A549 (cell line): ENCODE measurements around the gene ADGRF3. TPM values are rescaled to one million over a fixed set of nuclear protein-coding genes. Genes with fewer than 3 reads are reported as not detected.

ENCODE experiments used
- ATAC-seq, 2 experiments: fragments of 200-7000 bp in 1 of 2; fragments of >200 bp in 1 of 2; cut with Nextera tagmentation in 1 of 2; cut with Tn5 transposase in 1 of 2; 3 replicates each; pipeline versions ENCODE4 v1.8.0 to v1.9.1; 2018 to 2020; ENCODE audit warnings: mild to moderate bottlenecking in 1 of 2, moderate library complexity in 1 of 2
- CTCF ChIA-PET: fragments of 300-600 bp; sonication (Branson Sonifier 250); formaldehyde crosslinking; extraction: SDS; loops from one replicate; lab custom pipeline; 2021; ENCODE audit warnings: antibody characterized with exemption, inconsistent platforms; lab: Yijun Ruan, JAX
- POLR2A ChIA-PET: fragments of 350-600 bp; formaldehyde crosslinking; extraction: SDS; loops from one replicate; lab custom pipeline; 2021; ENCODE audit warnings: antibody characterized with exemption, inconsistent platforms; lab: Yijun Ruan, JAX
- DNase-seq, 2 experiments: peaks; one replicate each; pipeline versions ENCODE4 v3.0.0 to v3.0.0-alpha.2; 2011 to 2016; ENCODE audit warnings: low read depth in 1 of 2, low spot score in 1 of 2
- FAIRE-seq: peaks from 2 replicates; lab custom pipeline; 2011; peaks lifted over from hg19 to GRCh38; lab: Jason Lieb, UNC
- H3K27ac ChIP-seq, 2 experiments: fragments of >200 bp; sonication (Bioruptor Twin); formaldehyde crosslinking; 3 replicates each; pipeline ENCODE4 v1.5.1; 2016 to 2017
- H3K4me1 ChIP-seq: fragments of >200 bp; sonication (Bioruptor Twin); formaldehyde crosslinking; 3 replicates; pipeline ENCODE4 v1.6.1; 2016
- H3K4me2 ChIP-seq: fragments of >200 bp; sonication (Bioruptor Twin); formaldehyde crosslinking; 3 replicates; pipeline ENCODE4 v1.6.1; 2016
- H3K4me3 ChIP-seq: fragments of >200 bp; sonication (Bioruptor Twin); formaldehyde crosslinking; 3 replicates; pipeline ENCODE4 v1.5.1; 2016
- H3K9me3 ChIP-seq: fragments of >200 bp; sonication (Bioruptor Twin); formaldehyde crosslinking; 3 replicates; pipeline ENCODE4 v1.6.1; 2016
- BCL3 ChIP-seq: fragments of >200 bp; sonication (Bioruptor Twin); formaldehyde crosslinking; IDR thresholded peaks from 3 replicates; pipeline ENCODE4 v1.6.1; 2016
- CBX8 ChIP-seq: fragments of 200-600 bp; sonication (generic); IDR thresholded peaks from 2 replicates; pipeline ENCODE4 v1.6.1; 2016
- CEBPB ChIP-seq, 2 experiments: fragments of >200 bp in 1 of 2; sonication (Bioruptor Twin) in 1 of 2; formaldehyde crosslinking in 1 of 2; IDR thresholded peaks; 2 replicates each; pipeline ENCODE4 v1.6.1; 2012 to 2016
- CHD4 ChIP-seq: fragments of 200-600 bp; sonication (generic); IDR thresholded peaks from 2 replicates; pipeline ENCODE4 v1.6.1; 2016; ENCODE audit warnings: antibody characterized with exemption, mild to moderate bottlenecking, borderline replicate concordance
- EHF ChIP-seq: fragments of 250-450 bp; sonication (Bioruptor Pico); IDR thresholded peaks from 2 replicates; pipeline ENCODE4 v1.5.0; 2020; ENCODE audit warnings: mild to moderate bottlenecking
- EHMT2 ChIP-seq: fragments of 200-600 bp; sonication (generic); IDR thresholded peaks from 2 replicates; pipeline ENCODE4 v1.6.1; 2016; ENCODE audit warnings: antibody characterized with exemption, low read depth, mild to moderate bottlenecking, moderate library complexity
- ELK1 ChIP-seq: fragments of 150-350 bp; IDR thresholded peaks from 2 replicates; pipeline ENCODE4 v1.6.1; 2014; ENCODE audit warnings: low read depth, mild to moderate bottlenecking, low read length
- EP300 ChIP-seq, 2 experiments: fragments of >200 bp; sonication (Bioruptor Twin); formaldehyde crosslinking; IDR thresholded peaks; 2 replicates in 1 of 2; 3 replicates in 1 of 2; pipeline ENCODE4 v1.6.1; 2016 to 2017
- FOSL2 ChIP-seq, 2 experiments: fragments of 450-650 bp in 1 of 2; fragments of >200 bp in 1 of 2; sonication (Bioruptor Twin) in 1 of 2; formaldehyde crosslinking; IDR thresholded peaks; 2 replicates each; pipeline versions ENCODE4 v1.5.0 to v1.6.1; 2016 to 2020; ENCODE audit warnings: mild to moderate bottlenecking in 1 of 2, moderate library complexity in 1 of 2
- HEYL ChIP-seq: fragments of 250-450 bp; sonication (Bioruptor Pico); IDR thresholded peaks from 2 replicates; pipeline ENCODE4 v1.8.0; 2021; ENCODE audit warnings: mild to moderate bottlenecking, moderate library complexity
- HOXB13 ChIP-seq: fragments of 250-450 bp; sonication (Bioruptor Pico); IDR thresholded peaks from 2 replicates; pipeline ENCODE4 v1.5.0; 2020; ENCODE audit warnings: low read depth, mild to moderate bottlenecking, moderate library complexity
- JUN ChIP-seq, 2 experiments: fragments of >200 bp; sonication (Bioruptor Twin); formaldehyde crosslinking; IDR thresholded peaks; 2 replicates in 1 of 2; 3 replicates in 1 of 2; pipeline ENCODE4 v1.6.1; 2016 to 2017
- JUNB ChIP-seq: fragments of >200 bp; sonication (Bioruptor Twin); formaldehyde crosslinking; IDR thresholded peaks from 2 replicates; pipeline ENCODE4 v1.6.1; 2016
- KDM1A ChIP-seq: fragments of 200-600 bp; sonication (generic); IDR thresholded peaks from 2 replicates; pipeline ENCODE4 v1.6.1; 2016; ENCODE audit warnings: low read depth, mild to moderate bottlenecking
- MAX ChIP-seq: IDR thresholded peaks from 2 replicates; pipeline ENCODE4 v1.6.1; 2012
- MAZ ChIP-seq: fragments of 150-350 bp; IDR thresholded peaks from 2 replicates; pipeline ENCODE4 v1.6.1; 2014; ENCODE audit warnings: antibody characterized with exemption, low read depth, low read length, borderline replicate concordance
- MYC ChIP-seq: IDR thresholded peaks from 2 replicates; pipeline ENCODE4 v1.6.1; 2012; ENCODE audit warnings: mild to moderate bottlenecking, inconsistent platforms, low read length, improper control_type of control experiment, borderline replicate concordance
- NR3C1 ChIP-seq: fragments of >200 bp; sonication (Bioruptor Twin); formaldehyde crosslinking; IDR thresholded peaks from 3 replicates; pipeline ENCODE4 v1.6.1; 2017
- PHF8 ChIP-seq: fragments of 200-600 bp; sonication (generic); IDR thresholded peaks from 2 replicates; pipeline ENCODE4 v1.6.1; 2016; ENCODE audit warnings: low read depth, mild to moderate bottlenecking, antibody characterized with exemption, moderate library complexity, borderline replicate concordance
- POLR2A ChIP-seq: IDR thresholded peaks from 2 replicates; pipeline ENCODE4 v1.6.1; 2012; ENCODE audit warnings: mild to moderate bottlenecking, low read length
- RNF2 ChIP-seq: fragments of 200-600 bp; sonication (generic); IDR thresholded peaks from 2 replicates; pipeline ENCODE4 v1.6.1; 2016; ENCODE audit warnings: low read depth, mild to moderate bottlenecking, antibody characterized with exemption, moderate library complexity, borderline replicate concordance
- TP53 ChIP-seq: fragments of 250-450 bp; sonication (Bioruptor Pico); IDR thresholded peaks from 2 replicates; pipeline ENCODE4 v1.5.0; 2021; ENCODE audit warnings: mild to moderate bottlenecking, moderate library complexity
- ZC3H11A ChIP-seq: fragments of 450-650 bp; IDR thresholded peaks from 2 replicates; pipeline ENCODE4 v1.6.1; 2014; ENCODE audit warnings: antibody characterized with exemption, mild to moderate bottlenecking
- ZSCAN20 ChIP-seq: fragments of 250-450 bp; sonication (Bioruptor Pico); IDR thresholded peaks from 2 replicates; pipeline ENCODE4 v1.8.0; 2022; ENCODE audit warnings: mild to moderate bottlenecking, moderate library complexity
- WGBS: methylation state at CpG from one replicate; pipeline ENCODE4 v1.1.6; 2017; ENCODE audit errors: missing lambda C conversion rate; 5-methylcytosine and 5-hydroxymethylcytosine counted together
- polyA plus RNA-seq, 4 experiments: library from polyadenylated mRNA; depleted of rRNA in 3 of 4; stranded (reverse); fragments of >200 nt; fragmentation: RNase III in 1 of 4; extraction: RNeasy Plus Mini Kit Qiagen cat#74134 plus additional on column Dnase treatment in 1 of 4; gene quantifications; 2 replicates in 3 of 4; 3 replicates in 1 of 4; pipeline ENCODE4 v1.2.3, GENCODE V29; 2011 to 2017

The ADGRF3 gene
- polyA plus RNA-seq, 2 of the 4 experiments (the other 2 are of a cell fraction), result 0.12 to 0.21 TPM

GRCh38 chr2:26394694-26395093 is 48.1 kb upstream of the ADGRF3 start:
- 86% methylated on average over 4 of the region's 4 CpGs for WGBS
- DNase-seq (no peak), FAIRE-seq (no peak), ATAC-seq (no peak)
- no peak overlapping the region for H3K27ac ChIP-seq
- ChIA-PET POLR2A (no interaction called here), CTCF (interaction anchor here (0.6 to 1.0 kb wide), 2 partner anchors 20 to 1063 kb away, joined by 3 to 6 read pairs; no protein-coding TSS in a partner anchor)
- no peak overlapping the region for H3K4me2 ChIP-seq
- H3K4me3 ChIP-seq, result no peak overlapping the region
- no peak for TF ChIP-seq RNF2
- no peak for TF ChIP-seq PHF8
- TF ChIP-seq MAX, result no peak
- H3K9me3 ChIP-seq, result no peaks in the 10 kb centered on the region
- H3K4me1 ChIP-seq, result no peaks in the 10 kb centered on the region

- TF ChIP-seq CEBPB (IDR thresholded peaks at IDR 0.05), result no peak
- no peak for TF ChIP-seq JUNB
- no peak for TF ChIP-seq FOSL2 (IDR thresholded peaks at IDR 0.05)
- TF ChIP-seq FOSL2 (CRISPR knock-in tag; IDR thresholded peaks at IDR 0.05), result no peak
- TF ChIP-seq EHMT2, result no peak
- no peak for TF ChIP-seq POLR2A
- no peak for TF ChIP-seq EP300 (IDR thresholded peaks at IDR 0.05)
- no peak for TF ChIP-seq HEYL (CRISPR knock-in tag)
- TF ChIP-seq EHF (CRISPR knock-in tag), result no peak
- no peak for TF ChIP-seq JUN (IDR thresholded peaks at IDR 0.05)
- TF ChIP-seq TP53 (CRISPR knock-in tag), result no peak
- TF ChIP-seq MAX, result no peak
- no peak for FAIRE-seq
- no peaks in the 10 kb centered on the region for H3K4me1 ChIP-seq
- H3K9me3 ChIP-seq, result no peaks in the 10 kb centered on the region
- WGBS, result 91% methylated on average over 4 of the region's 4 CpGs
- POLR2A ChIA-PET, result interaction anchor here (0.7 kb wide), 1 partner anchor 167 kb away, joined by 4 read pairs; no protein-coding TSS in a partner anchor
- DNase-seq, result no peak
- H3K4me2 ChIP-seq, result no peak overlapping the region
- no peak overlapping the region for H3K27ac ChIP-seq
- CTCF ChIA-PET, result no interaction called here
- H3K4me3 ChIP-seq, result no peak overlapping the region
- ATAC-seq, result no peak
Observed at GRCh38 chr2:26387189-26387588, 40.6 kb upstream of the ADGRF3 start.

- H3K4me2 ChIP-seq, result no peak overlapping the region
- POLR2A ChIA-PET, result no interaction called here
Observed at GRCh38 chr2:26384597-26384996, 38.0 kb upstream of the ADGRF3 start.

More at GRCh38 chr2:26384597-26384996, 38.0 kb upstream of the ADGRF3 start:
- CTCF ChIA-PET, result interaction anchor here (1.3 to 1.7 kb wide), 2 partner anchors 12 to 33 kb away, joined by 3 to 6 read pairs; no protein-coding TSS in a partner anchor
- ATAC-seq (no peak), FAIRE-seq (no peak), DNase-seq (no peak)
- Histone ChIP-seq H3K4me1 (no peaks in the 10 kb centered on the region), H3K9me3 (no peaks in the 10 kb centered on the region), H3K27ac (no peak overlapping the region), H3K4me3 (no peak overlapping the region)
- no peak for TF ChIP-seq HOXB13 (CRISPR knock-in tag)
- no peak for TF ChIP-seq ELK1
- TF ChIP-seq MYC, result no peak
- no peak for TF ChIP-seq NR3C1
- no peak for TF ChIP-seq POLR2A
- TF ChIP-seq KDM1A, result no peak
- TF ChIP-seq EHF (CRISPR knock-in tag), result no peak
- TF ChIP-seq ZSCAN20 (CRISPR knock-in tag), result no peak
- TF ChIP-seq CHD4, result no peak
- no peak for TF ChIP-seq ZC3H11A
- no peak for TF ChIP-seq CBX8
- TF ChIP-seq BCL3, result no peak
- TF ChIP-seq MAZ, result no peak
